Transverse colon (tissue), 4 donors: ENCODE results near the gene OOSP3. TPM values are rescaled to one million over a fixed set of nuclear protein-coding genes. Genes with fewer than 3 reads are reported as not detected.

Experiments used
- DNase-seq: peaks from one replicate; pipeline ENCODE4 v3.0.0-alpha.2; 2019
- H3K27ac ChIP-seq, 4 donors: fragments of 200-600 bp; sonication (generic); 2 replicates each; pipeline ENCODE4 v1.5.1; 2016 to 2018; ENCODE audit warnings: inconsistent platforms in 4 of 4
- H3K27me3 ChIP-seq: fragments of 200-600 bp; sonication (generic); 2 replicates; pipeline ENCODE4 v1.5.1; 2017; ENCODE audit warnings: inconsistent platforms
- H3K36me3 ChIP-seq, 4 donors: fragments of 200-600 bp; sonication (generic); 2 replicates each; pipeline ENCODE4 v1.5.1; 2017 to 2019; ENCODE audit warnings: inconsistent platforms in 4 of 4
- H3K4me1 ChIP-seq, 4 donors: fragments of 200-600 bp; sonication (generic); 2 replicates each; pipeline ENCODE4 v1.5.1; 2017 to 2020; ENCODE audit warnings: inconsistent platforms in 4 of 4
- H3K4me3 ChIP-seq, 4 donors: fragments of 200-600 bp; sonication (generic); 1 replicate in 1 of 4; 2 replicates in 3 of 4; pipeline versions ENCODE4 v1.5.1 to v1.6.1; 2017 to 2019; ENCODE audit warnings: inconsistent platforms in 4 of 4
- H3K9me3 ChIP-seq, 2 donors: fragments of 200-600 bp; sonication (generic); 2 replicates each; pipeline ENCODE4 v1.5.1; 2017 to 2019; ENCODE audit warnings: inconsistent platforms in 2 of 2
- EP300 ChIP-seq: sonication (generic); formaldehyde crosslinking; IDR thresholded peaks from one replicate; pipeline ENCODE4 v1.6.1; 2017; ENCODE audit warnings: antibody characterized with exemption, low read depth
- POLR2A ChIP-seq: fragments of 450-650 bp; IDR thresholded peaks from one replicate; pipeline ENCODE4 v1.6.1; 2016; ENCODE audit warnings: antibody characterized with exemption, mild to moderate bottlenecking, moderate library complexity
- POLR2AphosphoS5 ChIP-seq, 3 donors: sonication (generic); formaldehyde crosslinking; IDR thresholded peaks; one replicate each; pipeline ENCODE4 v1.6.1; 2016; ENCODE audit warnings: antibody characterized with exemption in 3 of 3
- WGBS, 2 donors: methylation state at CpG; one replicate each; pipeline ENCODE4 v1.1.5; 2018; ENCODE audit warnings: low coverage in 1 of 2; 5-methylcytosine and 5-hydroxymethylcytosine counted together
- in situ Hi-C, 4 donors: fragments of 200-750 bp; cut with MboI; loops; one replicate each; pipeline versions ENCODE4 v1.15.0 to v1.15.1; 2017; ENCODE audit warnings: low sequenced_read_pairs in 3 of 4, low pct_ligation_motif_present in 1 of 4, low pct_unique_long_range_greater_than_20kb in 1 of 4
- intact Hi-C: fragments of 100-400 bp; cut with DNase I; formaldehyde crosslinking; loops from one replicate; pipeline ENCODE4 v1.15.1; 2023; ENCODE audit warnings: low total_unique reads
- total RNA-seq, 4 donors: library from RNA; depleted of rRNA; stranded (reverse); fragments of >200 nt; gene quantifications; one replicate each; pipeline ENCODE4 v1.1.0, GENCODE V29; 2016
- TF ChIP-seq, protein P1 (sequence below), 5 experiments: fragments of 200-600 bp in 3 of 5; fragments of 450-650 bp in 2 of 5; sonication (generic) in 3 of 5; IDR thresholded peaks; 1 replicate in 2 of 5; 2 replicates in 3 of 5; pipeline ENCODE4 v1.5.1; 2016 to 2017; ENCODE audit warnings: antibody characterized with exemption in 5 of 5, inconsistent platforms in 3 of 5, mild to moderate bottlenecking in 2 of 5, moderate library complexity in 1 of 5

OOSP3 gene
- total RNA-seq, 4 donors from 2014 or later: not detected

DNA sequence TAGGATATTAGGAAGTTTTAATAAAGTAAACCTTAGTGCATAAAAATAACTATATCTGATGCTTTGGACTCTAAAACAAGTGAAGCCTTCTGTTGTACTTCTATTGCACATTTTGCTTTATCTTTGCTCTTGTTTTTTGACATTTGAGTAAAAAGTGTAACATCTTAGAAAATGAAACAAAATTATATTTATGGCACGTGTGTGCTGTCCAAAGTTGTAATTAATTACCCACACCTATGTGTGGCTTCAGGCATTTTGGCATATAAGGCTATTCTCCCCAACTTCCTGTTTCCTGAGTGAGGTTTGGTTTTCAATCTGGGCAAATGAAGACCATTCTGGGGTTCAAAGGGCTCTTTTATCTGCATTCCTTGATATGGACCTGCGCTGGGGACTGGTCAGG lies 59.5 kb downstream of the OOSP3 start, which contains the start of gene OOSP1:
Gene OOSP1, plus strand, starts transcription at position 301 of the 400 bp plus-strand sequence. Its CDS starts 23 bp downstream, at position 324.
- in situ Hi-C loops: no loop called here
- H3K4me1 ChIP-seq: no peaks in the 10 kb centered on the region
- WGBS, 2 donors: 52 to 80% methylated on average over 2 of the region's 2 CpGs
- no peak for DNase-seq
- no peaks in the 10 kb centered on the region for H3K9me3 ChIP-seq
- no peak within 1 kb of the TSS for H3K27ac ChIP-seq
- H3K36me3 ChIP-seq: no peaks in the 10 kb centered on the region
- no peak within 1 kb of the TSS for H3K4me3 ChIP-seq
- intact Hi-C loops: no loop called here
- TF ChIP-seq POLR2A (no peak), EP300 (no peak), POLR2AphosphoS5 (IDR thresholded peaks at IDR 0.05) (no peak)
- TF ChIP-seq, protein P1, sequence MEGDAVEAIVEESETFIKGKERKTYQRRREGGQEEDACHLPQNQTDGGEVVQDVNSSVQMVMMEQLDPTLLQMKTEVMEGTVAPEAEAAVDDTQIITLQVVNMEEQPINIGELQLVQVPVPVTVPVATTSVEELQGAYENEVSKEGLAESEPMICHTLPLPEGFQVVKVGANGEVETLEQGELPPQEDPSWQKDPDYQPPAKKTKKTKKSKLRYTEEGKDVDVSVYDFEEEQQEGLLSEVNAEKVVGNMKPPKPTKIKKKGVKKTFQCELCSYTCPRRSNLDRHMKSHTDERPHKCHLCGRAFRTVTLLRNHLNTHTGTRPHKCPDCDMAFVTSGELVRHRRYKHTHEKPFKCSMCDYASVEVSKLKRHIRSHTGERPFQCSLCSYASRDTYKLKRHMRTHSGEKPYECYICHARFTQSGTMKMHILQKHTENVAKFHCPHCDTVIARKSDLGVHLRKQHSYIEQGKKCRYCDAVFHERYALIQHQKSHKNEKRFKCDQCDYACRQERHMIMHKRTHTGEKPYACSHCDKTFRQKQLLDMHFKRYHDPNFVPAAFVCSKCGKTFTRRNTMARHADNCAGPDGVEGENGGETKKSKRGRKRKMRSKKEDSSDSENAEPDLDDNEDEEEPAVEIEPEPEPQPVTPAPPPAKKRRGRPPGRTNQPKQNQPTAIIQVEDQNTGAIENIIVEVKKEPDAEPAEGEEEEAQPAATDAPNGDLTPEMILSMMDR (IDR thresholded peaks at IDR 0.05): no peak
- no peaks in the 10 kb centered on the region for H3K27me3 ChIP-seq

DNA sequence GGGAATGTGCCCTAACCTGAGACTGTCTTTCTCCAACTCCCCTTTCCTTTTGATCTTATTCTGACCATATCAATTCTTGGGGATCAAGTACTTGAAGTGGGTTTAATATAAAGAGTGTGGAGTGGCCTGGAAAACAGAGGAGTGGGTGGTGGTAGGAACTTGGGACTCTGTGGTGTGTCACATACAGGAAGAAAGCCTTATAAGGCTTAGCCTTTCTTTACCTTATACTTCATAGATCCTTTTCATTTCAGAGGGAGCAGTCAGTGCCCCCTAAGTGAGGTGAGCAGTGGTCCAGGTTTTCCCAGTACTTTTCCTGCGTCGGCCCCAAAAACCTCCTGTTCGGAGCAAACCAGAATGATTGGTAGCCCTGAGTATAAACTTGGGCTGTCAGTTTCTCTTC lies 60.1 kb downstream of the OOSP3 start:
- H3K27ac ChIP-seq: no peak overlapping the region
- H3K4me3 ChIP-seq: no peak overlapping the region
- WGBS, 2 donors: 77 to 97% methylated on average over 3 of the region's 3 CpGs
- TF ChIP-seq EP300 (no peak), POLR2A (no peak), POLR2AphosphoS5 (IDR thresholded peaks at IDR 0.05) (no peak)
- TF ChIP-seq, protein P1 (IDR thresholded peaks at IDR 0.05): no peak
- H3K9me3 ChIP-seq: no peaks in the 10 kb centered on the region
- no peak for DNase-seq
- in situ Hi-C loops: no loop called here
- intact Hi-C loops: no loop called here
- H3K4me1 ChIP-seq: no peaks in the 10 kb centered on the region
- no peaks in the 10 kb centered on the region for H3K36me3 ChIP-seq
- no peaks in the 10 kb centered on the region for H3K27me3 ChIP-seq

DNA sequence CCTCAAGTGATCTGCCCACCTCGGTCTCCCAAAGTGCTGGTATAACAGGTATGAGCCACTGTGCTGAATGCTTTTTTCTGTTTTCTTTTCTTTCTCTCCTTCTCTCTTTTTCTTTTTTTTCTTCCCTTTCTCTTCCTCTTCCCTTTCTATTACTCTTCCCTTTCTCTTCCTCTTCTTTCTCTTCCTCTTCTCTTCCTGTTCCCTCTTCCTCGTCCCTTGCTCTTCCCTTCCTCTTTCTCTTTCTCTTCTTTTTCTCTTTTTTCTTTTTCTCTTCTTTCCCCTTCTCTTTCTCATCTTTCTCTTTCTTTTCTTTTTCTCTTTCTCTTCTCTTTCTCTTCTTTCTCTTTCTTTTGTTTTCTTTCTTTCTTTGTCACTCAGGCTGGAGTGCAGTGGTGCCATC lies 60.9 kb downstream of the OOSP3 start:
- no peak for TF ChIP-seq EP300
- TF ChIP-seq POLR2A: no peak
- no peak for TF ChIP-seq POLR2AphosphoS5 (IDR thresholded peaks at IDR 0.05)
- TF ChIP-seq, protein P1 (IDR thresholded peaks at IDR 0.05): no peak
- in situ Hi-C loops (no loop called here), intact Hi-C loops (no loop called here)
- Histone ChIP-seq H3K27me3 (no peaks in the 10 kb centered on the region), H3K9me3 (no peaks in the 10 kb centered on the region), H3K4me1 (no peaks in the 10 kb centered on the region), H3K4me3 (no peak overlapping the region), H3K36me3 (no peaks in the 10 kb centered on the region), H3K27ac (no peak overlapping the region)
- WGBS, 2 donors: 80 to 81% methylated on average over 2 of the region's 2 CpGs
- DNase-seq: no peak

DNA sequence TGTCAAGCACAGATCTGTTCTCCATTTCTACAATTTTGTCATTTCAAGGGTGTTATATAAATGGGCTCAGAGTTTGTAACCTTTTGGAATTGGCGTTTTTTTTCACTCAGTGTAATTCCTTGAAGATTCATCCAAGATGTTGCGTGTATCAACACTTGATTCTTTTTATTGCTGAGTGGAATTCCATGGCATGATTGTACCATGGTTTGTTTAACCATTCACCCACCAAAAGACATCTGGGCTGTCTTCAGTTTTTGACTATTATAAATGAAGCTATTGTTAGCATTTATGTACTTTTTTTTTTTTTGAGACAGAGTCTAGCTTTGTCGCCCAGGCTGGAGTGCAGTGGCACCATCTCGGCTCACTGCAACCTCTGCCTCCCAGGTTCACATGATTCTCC lies 62.5 kb downstream of the OOSP3 start:
- Histone ChIP-seq H3K27me3 (no peaks in the 10 kb centered on the region), H3K9me3 (no peaks in the 10 kb centered on the region), H3K4me1 (no peaks in the 10 kb centered on the region), H3K36me3 (no peaks in the 10 kb centered on the region), H3K4me3 (no peak overlapping the region), H3K27ac (no peak overlapping the region)
- intact Hi-C loops (no loop called here), in situ Hi-C loops (no loop called here)
- 73 to 85% methylated on average over 3 to 4 of the region's 4 CpGs for WGBS, 2 donors
- DNase-seq: no peak
- TF ChIP-seq EP300: no peak
- TF ChIP-seq POLR2A: no peak
- TF ChIP-seq, protein P1 (IDR thresholded peaks at IDR 0.05): no peak
- TF ChIP-seq POLR2AphosphoS5 (IDR thresholded peaks at IDR 0.05): no peak
